IMR-90 (cell line): ENCODE measurements around the gene FARP1. TPM values are rescaled to one million over a fixed set of nuclear protein-coding genes. Genes with fewer than 3 reads are reported as not detected.
A peak's percentile ranks its signal among the peaks of the same experiment; 100 is the strongest.

ENCODE experiments used
- ATAC-seq: fragments of 200-7000 bp; cut with Tn5 transposase; 2 replicates; pipeline ENCODE4 v1.9.1; 2020; ENCODE audit warnings: low read depth, mild to moderate bottlenecking, moderate library complexity
- Bru-seq: library from RNA; stranded (reverse); fragments of 400-500 nt; gene quantifications from one replicate; lab custom pipeline; 2021; lab: Mats Ljungman, UMichigan
- BruChase-seq, 2 experiments: library from RNA; stranded (reverse); fragments of 400-500 nt; gene quantifications; one replicate each; lab custom pipeline; 2021; lab: Mats Ljungman, UMichigan
- BruUV-seq: library from RNA; stranded (reverse); fragments of 400-500 nt; replicated peaks from 2 replicates; lab custom pipeline; 2021; lab: Mats Ljungman, UMichigan
- CTCF ChIA-PET: fragments of 300-600 bp; formaldehyde crosslinking; extraction: SDS; loops from one replicate; lab custom pipeline; 2021; ENCODE audit warnings: antibody characterized with exemption; lab: Yijun Ruan, JAX
- POLR2A ChIA-PET: fragments of 300-600 bp; sonication (Branson Sonifier 250); formaldehyde crosslinking; loops from one replicate; lab custom pipeline; 2022; ENCODE audit warnings: antibody characterized with exemption; ENCODE audit not compliant: unreplicated experiment; lab: Charles Lee
- DNase-seq: peaks from one replicate; pipeline ENCODE4 v3.0.0; 2013
- H2AFZ ChIP-seq: replicated peaks from 2 replicates; pipeline ENCODE3; 2013; ENCODE audit warnings: low read length, mild to moderate bottlenecking; ENCODE audit not compliant: poor library complexity
- H2AK5ac ChIP-seq: 2 replicates; pipeline ENCODE4 v1.6.1; 2013; ENCODE audit warnings: low read depth, low read length, inconsistent platforms
- H2AK9ac ChIP-seq: replicated peaks from 2 replicates; pipeline ENCODE3; 2013; ENCODE audit warnings: mild to moderate bottlenecking, low read depth, low read length, moderate library complexity; ENCODE audit not compliant: poor library complexity
- H2BK120ac ChIP-seq: 2 replicates; pipeline ENCODE4 v1.6.1; 2013; ENCODE audit warnings: low read depth, low read length, inconsistent platforms
- H2BK15ac ChIP-seq: 3 replicates; pipeline ENCODE4 v1.6.1; 2013; ENCODE audit warnings: low read depth, low read length, inconsistent platforms
- H2BK20ac ChIP-seq: 2 replicates; pipeline ENCODE4 v1.6.1; 2013; ENCODE audit warnings: low read depth, mild to moderate bottlenecking, inconsistent platforms, low read length, moderate library complexity
- H2BK5ac ChIP-seq: 2 replicates; pipeline ENCODE4 v1.6.1; 2013; ENCODE audit warnings: mild to moderate bottlenecking, low read depth, low read length, inconsistent platforms; ENCODE audit not compliant: poor library complexity, severe bottlenecking
- H3K14ac ChIP-seq: replicated peaks from 2 replicates; pipeline ENCODE4 v1.6.1; 2013; ENCODE audit warnings: low read depth, low read length, inconsistent platforms
- H3K18ac ChIP-seq: 2 replicates; pipeline ENCODE4 v1.6.1; 2013; ENCODE audit warnings: low read depth, low read length, control low read depth
- H3K23ac ChIP-seq: 2 replicates; pipeline ENCODE4 v1.6.1; 2013; ENCODE audit warnings: low read depth, low read length, inconsistent platforms
- H3K27ac ChIP-seq: 2 replicates; pipeline ENCODE4 v1.5.1; 2013; ENCODE audit warnings: mild to moderate bottlenecking, control low read depth, low read length; ENCODE audit not compliant: insufficient read depth
- H3K27me3 ChIP-seq: 2 replicates; pipeline ENCODE4 v1.6.1; 2013; ENCODE audit warnings: low read length; ENCODE audit not compliant: control insufficient read depth, insufficient read depth
- H3K36me3 ChIP-seq: 2 replicates; pipeline ENCODE4 v1.6.1; 2013; ENCODE audit warnings: low read length, mixed read lengths; ENCODE audit not compliant: control insufficient read depth, insufficient read depth
- H3K4ac ChIP-seq: 2 replicates; pipeline ENCODE4 v1.6.1; 2013; ENCODE audit warnings: low read depth, low read length, inconsistent platforms
- H3K4me1 ChIP-seq: 2 replicates; pipeline ENCODE4 v1.6.1; 2013; ENCODE audit warnings: low read length, mixed read lengths; ENCODE audit not compliant: control insufficient read depth, insufficient read depth
- H3K4me2 ChIP-seq: 2 replicates; pipeline ENCODE4 v1.6.1; 2013; ENCODE audit warnings: low read depth, mild to moderate bottlenecking, control low read depth, low read length, moderate library complexity
- H3K4me3 ChIP-seq: 2 replicates; pipeline ENCODE4 v1.5.1; 2013; ENCODE audit warnings: low read depth, mild to moderate bottlenecking, control low read depth, low read length, moderate library complexity; ENCODE audit not compliant: insufficient read depth
- H3K56ac ChIP-seq: 2 replicates; pipeline ENCODE4 v1.6.1; 2013; ENCODE audit warnings: low read length, inconsistent platforms; ENCODE audit not compliant: insufficient read depth; ENCODE audit errors: extremely low read depth
- H3K79me1 ChIP-seq, 2 experiments: 2 replicates each; pipeline ENCODE4 v1.6.1; 2013; ENCODE audit warnings: low read length in 2 of 2, inconsistent platforms in 1 of 2, low read depth in 1 of 2
- H3K9ac ChIP-seq: 2 replicates; pipeline ENCODE4 v1.6.1; 2013; ENCODE audit warnings: low read depth, low read length, control low read depth
- H3K9me1 ChIP-seq: 2 replicates; pipeline ENCODE4 v1.6.1; 2013; ENCODE audit warnings: low read length, inconsistent platforms; ENCODE audit not compliant: insufficient read depth
- H3K9me3 ChIP-seq: 2 replicates; pipeline ENCODE4 v1.6.1; 2013; ENCODE audit warnings: low read length; ENCODE audit not compliant: control insufficient read depth, insufficient read depth
- H4K20me1 ChIP-seq: 2 replicates; pipeline ENCODE4 v1.6.1; 2013; ENCODE audit warnings: low read length, inconsistent platforms; ENCODE audit not compliant: insufficient read depth
- H4K5ac ChIP-seq: 2 replicates; pipeline ENCODE4 v1.6.1; 2013; ENCODE audit warnings: mild to moderate bottlenecking, low read depth, low read length, control low read depth
- H4K8ac ChIP-seq, 2 experiments: 2 replicates each; pipeline ENCODE4 v1.6.1; 2013; ENCODE audit warnings: low read depth in 2 of 2, low read length in 2 of 2, control low read depth in 1 of 2, inconsistent platforms in 1 of 2
- H4K91ac ChIP-seq: 2 replicates; pipeline ENCODE4 v1.6.1; 2013; ENCODE audit warnings: low read depth, low read length, inconsistent platforms; ENCODE audit not compliant: insufficient read depth
- CEBPB ChIP-seq: IDR thresholded peaks from 2 replicates; pipeline ENCODE4 v1.6.1; 2012; ENCODE audit warnings: low read depth, low read length, improper control_type of control experiment
- CHD1 ChIP-seq: IDR thresholded peaks from 2 replicates; pipeline ENCODE4 v1.6.1; 2012; ENCODE audit warnings: low read depth, low read length, improper control_type of control experiment
- FOS ChIP-seq: fragments of 150-350 bp; IDR thresholded peaks from 2 replicates; pipeline ENCODE4 v1.6.1; 2016; ENCODE audit warnings: low read depth, low read length
- MAFK ChIP-seq: IDR thresholded peaks from 2 replicates; pipeline ENCODE4 v1.6.1; 2012; ENCODE audit warnings: low read depth, low read length, improper control_type of control experiment
- MXI1 ChIP-seq: IDR thresholded peaks from 2 replicates; pipeline ENCODE4 v1.6.1; 2012; ENCODE audit warnings: low read depth, mild to moderate bottlenecking, low read length, moderate library complexity, borderline replicate concordance
- WGBS, 2 experiments: methylation state at CpG; one replicate each; pipeline versions ENCODE4 v1.1.5 to v1.1.7; 2013; ENCODE audit warnings: missing lambda C conversion rate in 2 of 2; ENCODE audit not compliant: insufficient read length in 1 of 2; ENCODE audit errors: extremely low coverage in 2 of 2; 5-methylcytosine and 5-hydroxymethylcytosine counted together
- dilution Hi-C: fragments of 300-500 bp; cut with HindIII; formaldehyde crosslinking; loops from one replicate; pipeline ENCODE4 v1.14.3; 2018; ENCODE audit warnings: low sequenced_read_pairs; ENCODE audit not compliant: unreplicated experiment
- in situ Hi-C: fragments of 300-500 bp; cut with MboI; formaldehyde crosslinking; loops from 3 replicates; pipeline ENCODE4 v1.14.3; 2019; ENCODE audit warnings: low sequenced_read_pairs, inconsistent platforms, mixed read lengths
- intact Hi-C: fragments of 100-400 bp; cut with micrococcal nuclease; formaldehyde crosslinking; loops from 2 replicates; pipeline ENCODE4 v1.10.0; 2022
- long read RNA-seq: library from polyadenylated mRNA; unstranded; transcript quantifications from one replicate; pipeline ENCODE4 v2.0.0, GENCODE V29; 2021; ENCODE audit not compliant: unreplicated experiment
- polyA plus RNA-seq, 3 experiments: library from polyadenylated mRNA; depleted of rRNA; stranded (reverse); fragments of >200 nt; gene quantifications; 2 replicates each; pipeline ENCODE4 v1.2.3, GENCODE V29; 2012; ENCODE audit warnings: low replicate concordance in 1 of 3
- total RNA-seq: library from RNA; depleted of rRNA; stranded (reverse); fragments of >200 nt; gene quantifications from 2 replicates; pipeline ENCODE4 v1.2.3, GENCODE V29; 2012; rRNA removed
- TF ChIP-seq, protein P1 (sequence below): fragments of 150-350 bp; IDR thresholded peaks from 2 replicates; pipeline ENCODE4 v1.6.1; 2016; ENCODE audit warnings: low read depth, mild to moderate bottlenecking, low read length, moderate library complexity, borderline replicate concordance
- TF ChIP-seq, protein P2 (sequence below): conservative IDR thresholded peaks from 2 replicates; pipeline ENCODE4 v1.5.1; 2012; ENCODE audit warnings: mild to moderate bottlenecking, low read depth, low read length, improper control_type of control experiment

The FARP1 gene, protein sequence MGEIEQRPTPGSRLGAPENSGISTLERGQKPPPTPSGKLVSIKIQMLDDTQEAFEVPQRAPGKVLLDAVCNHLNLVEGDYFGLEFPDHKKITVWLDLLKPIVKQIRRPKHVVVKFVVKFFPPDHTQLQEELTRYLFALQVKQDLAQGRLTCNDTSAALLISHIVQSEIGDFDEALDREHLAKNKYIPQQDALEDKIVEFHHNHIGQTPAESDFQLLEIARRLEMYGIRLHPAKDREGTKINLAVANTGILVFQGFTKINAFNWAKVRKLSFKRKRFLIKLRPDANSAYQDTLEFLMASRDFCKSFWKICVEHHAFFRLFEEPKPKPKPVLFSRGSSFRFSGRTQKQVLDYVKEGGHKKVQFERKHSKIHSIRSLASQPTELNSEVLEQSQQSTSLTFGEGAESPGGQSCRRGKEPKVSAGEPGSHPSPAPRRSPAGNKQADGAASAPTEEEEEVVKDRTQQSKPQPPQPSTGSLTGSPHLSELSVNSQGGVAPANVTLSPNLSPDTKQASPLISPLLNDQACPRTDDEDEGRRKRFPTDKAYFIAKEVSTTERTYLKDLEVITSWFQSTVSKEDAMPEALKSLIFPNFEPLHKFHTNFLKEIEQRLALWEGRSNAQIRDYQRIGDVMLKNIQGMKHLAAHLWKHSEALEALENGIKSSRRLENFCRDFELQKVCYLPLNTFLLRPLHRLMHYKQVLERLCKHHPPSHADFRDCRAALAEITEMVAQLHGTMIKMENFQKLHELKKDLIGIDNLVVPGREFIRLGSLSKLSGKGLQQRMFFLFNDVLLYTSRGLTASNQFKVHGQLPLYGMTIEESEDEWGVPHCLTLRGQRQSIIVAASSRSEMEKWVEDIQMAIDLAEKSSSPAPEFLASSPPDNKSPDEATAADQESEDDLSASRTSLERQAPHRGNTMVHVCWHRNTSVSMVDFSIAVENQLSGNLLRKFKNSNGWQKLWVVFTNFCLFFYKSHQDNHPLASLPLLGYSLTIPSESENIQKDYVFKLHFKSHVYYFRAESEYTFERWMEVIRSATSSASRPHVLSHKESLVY
- total RNA-seq (48.3 and 57.0 TPM in 2 replicates), polyA plus RNA-seq (2012; rRNA removed) (32.6 and 39.6 TPM in 2 replicates), Bru-seq, nascent RNA (percentile 98 among the genes with signal in this experiment), BruChase-seq, experiment 1, labeled RNA remaining after a 6-hour chase (percentile 98 among the genes with signal in this experiment), BruChase-seq, experiment 2, labeled RNA remaining after a 2-hour chase (percentile 95 among the genes with signal in this experiment)
- 25.4 and 27.9 TPM in 2 replicates for polyA plus RNA-seq (2012; cell fraction: cytosol; rRNA removed)
- 49.5 and 91.9 TPM in 2 replicates for polyA plus RNA-seq (2012; cell fraction: nucleus; rRNA removed; ENCODE audit: low replicate concordance)
- long read RNA-seq, full-length matches to known transcripts, result 40 of 223 reads
- long read RNA-seq, partial matches to known transcripts, result 168 of 223 reads
- long read RNA-seq, other reads (novel, unspliced or antisense), result 15 of 223 reads

DNA sequence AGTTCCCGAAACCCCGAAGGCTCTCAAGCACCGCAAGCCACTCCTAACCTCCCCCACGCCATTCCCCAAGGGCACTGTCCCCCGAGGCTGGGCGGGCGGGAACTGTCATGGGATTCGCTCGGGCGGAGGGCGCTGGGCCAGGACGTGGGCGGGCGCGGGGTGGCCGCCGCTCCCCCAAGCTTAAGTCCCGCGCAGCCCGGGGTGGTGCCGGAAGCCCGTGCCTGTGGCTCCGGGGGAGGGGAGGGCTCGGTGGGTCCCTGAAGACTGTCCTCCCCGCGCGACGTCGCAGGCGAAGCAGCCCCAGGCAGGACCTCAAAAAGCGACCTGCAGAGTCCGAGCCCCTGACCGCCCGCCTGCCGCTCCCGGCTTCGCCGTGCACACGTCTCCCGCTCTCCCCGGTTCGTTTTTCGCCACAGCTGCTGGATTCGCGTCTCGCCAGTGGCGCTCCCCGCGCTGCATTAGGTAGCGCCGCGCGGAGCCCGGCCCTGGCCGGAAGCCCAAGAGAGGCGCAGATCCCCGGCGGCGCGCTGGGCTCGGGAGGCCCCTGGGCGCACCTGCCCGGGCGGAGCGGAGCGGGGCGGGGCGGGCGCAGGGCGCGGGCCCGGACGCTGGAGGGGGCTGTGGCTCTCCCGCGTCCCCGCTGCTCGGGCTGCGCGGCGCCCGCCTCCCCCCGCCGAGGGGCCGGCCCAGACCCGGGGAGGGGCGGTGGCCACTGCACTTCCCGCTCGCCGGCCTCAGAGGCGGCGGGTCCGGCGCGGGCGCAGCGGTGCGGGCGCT is at the start of gene FARP1:
TSS of gene FARP1 (plus strand) at position 715 of the 777 bp plus-strand sequence. CDS start 70,149 bp downstream, outside the sequence.
- Histone ChIP-seq H4K91ac (peak within 1 kb of the TSS; percentile 43), H2AK9ac (peak within 1 kb of the TSS; percentile 97), H3K36me3 (no peaks in the 10 kb centered on the region), H2BK20ac (no peak within 1 kb of the TSS; the same call in 1 of the 2 replicates), H3K4me3 (peak within 1 kb of the TSS; percentile 95), H3K27me3 (no peaks in the 10 kb centered on the region; the same call in 1 of the 2 replicates), H2BK5ac (peak within 1 kb of the TSS; percentile 77), H3K4me2 (peak within 1 kb of the TSS; percentile 96), H3K27ac (peak within 1 kb of the TSS; percentile 90), H2AK5ac (peak within 1 kb of the TSS; percentile 94), H2AFZ (peak within 1 kb of the TSS; percentile 89), H4K5ac (no peak within 1 kb of the TSS), H3K9me1 (peaks cover 7% of the 10 kb centered on the region), H3K9ac (peak within 1 kb of the TSS; percentile 100), H3K18ac (peak within 1 kb of the TSS; percentile 95), H4K20me1 (peaks cover 34% of the 10 kb centered on the region), H3K23ac (peak within 1 kb of the TSS; percentile 99), H3K56ac (peak within 1 kb of the TSS; percentile 91), H2BK120ac (peak within 1 kb of the TSS; percentile 64), H2BK15ac (peak within 1 kb of the TSS; percentile 77; the same call in 1 of the 3 replicates), H3K9me3 (no peaks in the 10 kb centered on the region), H4K8ac (peak within 1 kb of the TSS; percentile 79 to 93; a peak in 3 of 4 replicates), H3K14ac (peak within 1 kb of the TSS; percentile 92), H3K79me1 (peaks cover 7 to 24% of the 10 kb centered on the region in 2 experiments; a peak in 3 of 4 replicates), H3K4me1 (peaks cover 8% of the 10 kb centered on the region), H3K4ac (peak within 1 kb of the TSS; percentile 94)
- in situ Hi-C loops, result loop anchor here (10.0 to 25.0 kb wide), 4 partner anchors 252 to 695 kb away; no protein-coding TSS in a partner anchor
- dilution Hi-C loops, result no loop called here
- POLR2A ChIA-PET, result no interaction called here
- peak; percentile 89 for ATAC-seq
- CTCF ChIA-PET, result no interaction called here
- DNase-seq, result peak; percentile 65
- intact Hi-C loops, result loop anchor here (5.0 to 10.0 kb wide), 5 partner anchors 112 to 532 kb away; no protein-coding TSS in a partner anchor
- BruUV-seq, result no TSS peak
- WGBS, 2 experiments, result 2% methylated on average over 35 of the region's 98 CpGs; no CpG with 5 or more reads in 1 of the 2 experiments
- TF ChIP-seq, protein P1, sequence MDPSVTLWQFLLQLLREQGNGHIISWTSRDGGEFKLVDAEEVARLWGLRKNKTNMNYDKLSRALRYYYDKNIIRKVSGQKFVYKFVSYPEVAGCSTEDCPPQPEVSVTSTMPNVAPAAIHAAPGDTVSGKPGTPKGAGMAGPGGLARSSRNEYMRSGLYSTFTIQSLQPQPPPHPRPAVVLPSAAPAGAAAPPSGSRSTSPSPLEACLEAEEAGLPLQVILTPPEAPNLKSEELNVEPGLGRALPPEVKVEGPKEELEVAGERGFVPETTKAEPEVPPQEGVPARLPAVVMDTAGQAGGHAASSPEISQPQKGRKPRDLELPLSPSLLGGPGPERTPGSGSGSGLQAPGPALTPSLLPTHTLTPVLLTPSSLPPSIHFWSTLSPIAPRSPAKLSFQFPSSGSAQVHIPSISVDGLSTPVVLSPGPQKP, result no peak
- TF ChIP-seq CEBPB (no peak), CHD1 (no peak), MXI1 (no peak), FOS (no peak), MAFK (no peak)
- TF ChIP-seq, protein P2, sequence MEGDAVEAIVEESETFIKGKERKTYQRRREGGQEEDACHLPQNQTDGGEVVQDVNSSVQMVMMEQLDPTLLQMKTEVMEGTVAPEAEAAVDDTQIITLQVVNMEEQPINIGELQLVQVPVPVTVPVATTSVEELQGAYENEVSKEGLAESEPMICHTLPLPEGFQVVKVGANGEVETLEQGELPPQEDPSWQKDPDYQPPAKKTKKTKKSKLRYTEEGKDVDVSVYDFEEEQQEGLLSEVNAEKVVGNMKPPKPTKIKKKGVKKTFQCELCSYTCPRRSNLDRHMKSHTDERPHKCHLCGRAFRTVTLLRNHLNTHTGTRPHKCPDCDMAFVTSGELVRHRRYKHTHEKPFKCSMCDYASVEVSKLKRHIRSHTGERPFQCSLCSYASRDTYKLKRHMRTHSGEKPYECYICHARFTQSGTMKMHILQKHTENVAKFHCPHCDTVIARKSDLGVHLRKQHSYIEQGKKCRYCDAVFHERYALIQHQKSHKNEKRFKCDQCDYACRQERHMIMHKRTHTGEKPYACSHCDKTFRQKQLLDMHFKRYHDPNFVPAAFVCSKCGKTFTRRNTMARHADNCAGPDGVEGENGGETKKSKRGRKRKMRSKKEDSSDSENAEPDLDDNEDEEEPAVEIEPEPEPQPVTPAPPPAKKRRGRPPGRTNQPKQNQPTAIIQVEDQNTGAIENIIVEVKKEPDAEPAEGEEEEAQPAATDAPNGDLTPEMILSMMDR, result peak; percentile 66
